NCI-H748 (cell line): Measurements from ENCODE around the gene KNG1.
"Not testable (repeated sequence)": the region's sequence is repeated elsewhere in the genome, so short reads cannot be mapped to it uniquely, and the experiment has no call there.

Experiments used
- DNase-seq: peaks from one replicate; lab custom pipeline; 2025; ENCODE audit not compliant: unreplicated experiment; lab: John Stamatoyannopoulos, UW

Gene KNG1

DNA sequence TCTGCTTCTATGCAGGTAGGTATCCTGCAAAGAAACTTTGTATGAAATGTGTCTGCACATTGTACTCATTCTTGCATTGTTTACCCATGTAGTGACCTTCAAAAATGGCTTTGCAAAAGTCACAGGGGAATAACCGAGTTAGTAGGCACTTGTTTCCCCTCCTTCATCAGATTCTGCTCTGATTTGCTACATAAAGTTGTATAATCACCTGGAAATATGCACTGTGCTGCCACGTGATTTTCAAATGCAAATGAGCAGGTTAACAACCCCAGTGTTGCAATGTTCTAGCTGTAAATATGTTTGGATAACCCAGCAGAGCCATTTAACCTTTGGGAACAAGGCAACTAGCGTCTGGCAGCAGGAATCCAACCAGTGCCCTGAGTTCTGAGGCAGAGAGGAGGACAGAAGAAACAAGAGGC lies at the start of gene KNG1:
TSS of gene KNG1 (plus strand) at position 321 of the 419 bp plus-strand sequence. CDS start 184 bp downstream, outside the sequence.
- no peak for DNase-seq

DNA sequence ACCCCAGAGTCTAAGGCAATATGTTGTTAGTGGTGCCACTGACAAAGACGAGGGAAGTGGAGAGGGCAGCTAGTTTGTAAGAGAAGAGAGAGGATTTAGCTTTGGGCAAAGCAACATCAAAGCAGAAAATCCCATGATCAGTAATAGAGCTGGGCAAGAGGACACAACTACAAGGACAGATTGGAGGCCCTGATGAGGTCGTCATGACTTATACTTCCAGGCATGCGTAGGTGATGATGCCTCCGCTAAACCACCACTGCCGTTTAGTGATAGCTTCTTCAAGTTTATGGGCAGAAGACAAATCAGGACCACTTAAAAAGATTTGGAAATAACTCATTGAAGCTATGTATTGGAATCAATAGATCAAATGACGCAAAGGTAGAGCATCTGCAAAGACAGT lies 48.7 kb upstream of the KNG1 start:
- no peak for DNase-seq

DNA sequence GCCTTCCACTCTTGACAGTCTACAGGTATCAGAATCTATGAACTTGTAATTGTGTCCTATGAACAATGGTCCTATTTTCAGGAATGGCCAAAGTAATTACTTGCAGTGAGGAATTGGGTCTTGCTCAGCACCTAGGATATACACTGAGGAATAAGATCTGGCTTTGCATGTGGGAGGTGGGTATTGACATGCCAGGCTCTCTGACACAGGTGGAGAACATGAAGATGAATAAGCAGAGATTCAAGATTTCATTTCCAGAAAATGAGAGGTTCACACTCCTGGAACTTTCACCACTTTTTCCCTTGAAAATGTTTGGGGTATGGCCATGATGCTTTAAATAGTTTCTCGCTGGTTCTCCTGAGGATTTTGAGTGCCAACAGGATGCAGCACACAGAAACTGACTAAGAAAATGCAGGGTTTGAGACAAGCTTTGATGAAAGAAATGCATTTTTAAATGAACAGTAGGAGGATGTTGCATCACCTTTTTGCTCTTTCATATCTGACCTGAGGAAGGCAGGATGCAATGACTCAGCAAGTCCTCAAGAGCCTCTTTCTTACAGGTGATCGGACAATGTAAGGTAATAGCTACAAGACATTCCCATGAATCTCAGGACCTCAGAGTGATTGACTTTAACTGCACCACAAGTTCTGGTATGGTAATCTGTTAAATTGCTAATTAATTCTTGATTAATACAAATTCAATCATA lies 47.6 kb upstream of the KNG1 start:
- DNase-seq = no peak

DNA sequence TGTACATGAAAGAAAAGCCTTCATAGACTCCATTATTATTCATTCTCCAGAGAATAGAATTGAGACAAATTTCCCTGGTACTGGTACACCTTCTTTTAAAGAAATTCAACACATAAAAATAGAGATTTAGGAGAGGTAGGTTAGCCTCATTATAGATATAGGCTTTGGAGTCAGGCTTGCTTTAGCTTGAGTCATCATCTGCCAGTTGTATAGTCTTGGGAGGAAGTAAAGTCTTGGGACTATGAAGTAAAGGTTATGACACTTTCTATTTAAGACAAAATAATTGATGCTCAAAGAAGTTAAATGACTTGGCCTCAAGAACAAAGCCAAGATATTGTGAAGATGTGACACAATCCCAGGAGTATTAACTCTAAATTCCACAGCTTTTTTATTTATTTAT lies 47.0 kb upstream of the KNG1 start:
- DNase-seq = no peak

DNA sequence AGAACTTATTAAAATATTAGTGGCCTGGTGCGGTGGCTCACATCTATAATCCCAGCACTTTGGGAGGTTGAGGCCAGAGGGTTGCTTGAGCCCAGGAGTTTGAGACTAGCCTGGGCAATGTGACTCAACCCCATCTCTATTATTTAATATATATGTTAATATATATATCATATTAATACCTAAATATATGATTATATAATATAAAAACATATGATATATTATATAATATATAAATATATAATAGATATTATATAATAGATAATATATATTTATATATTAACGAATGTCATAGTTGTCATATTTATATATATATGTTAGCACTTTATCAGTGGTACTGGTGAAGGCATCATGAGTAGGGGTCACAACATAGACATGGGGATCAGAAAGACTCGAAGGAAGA lies 46.1 kb upstream of the KNG1 start:
- DNase-seq = no peak

DNA sequence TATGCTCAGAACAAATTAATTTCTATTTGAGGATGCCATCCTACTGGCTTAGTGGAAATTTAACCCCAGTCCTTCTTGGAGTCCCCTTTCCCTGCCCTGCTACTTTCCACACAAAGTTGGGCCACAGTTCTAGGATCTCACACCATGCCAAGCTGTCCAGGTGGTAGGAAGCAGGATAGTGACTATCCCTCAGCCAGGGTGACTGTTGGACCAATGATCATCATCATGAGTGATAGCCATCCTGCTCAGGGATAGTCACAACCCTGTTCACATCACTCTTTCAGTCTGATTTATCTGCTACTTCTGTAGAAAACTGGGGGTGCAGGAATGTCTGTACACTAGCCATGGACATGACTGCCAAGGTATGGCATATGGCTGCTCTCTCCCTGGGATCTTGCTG lies 38.6 kb upstream of the KNG1 start:
- DNase-seq = no peak

DNA sequence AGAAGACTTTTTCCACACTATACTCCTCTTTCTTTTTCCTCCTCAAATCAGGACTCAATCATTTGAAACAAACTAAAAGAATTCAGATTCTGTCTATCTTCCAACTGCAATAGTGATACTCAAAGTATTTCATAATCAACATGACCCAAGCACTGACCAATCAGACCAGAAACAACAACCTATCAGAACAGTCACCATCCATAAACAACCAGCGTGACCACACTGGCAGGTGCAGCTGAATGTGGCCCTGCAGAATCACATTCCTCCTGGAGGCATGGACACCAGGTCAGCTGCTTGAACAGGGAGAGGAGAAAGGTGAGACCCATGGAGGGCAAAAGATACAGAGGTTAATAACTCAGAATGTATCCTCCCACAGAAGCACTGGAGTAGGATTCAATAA lies 38.0 kb upstream of the KNG1 start:
- no peak for DNase-seq

DNA sequence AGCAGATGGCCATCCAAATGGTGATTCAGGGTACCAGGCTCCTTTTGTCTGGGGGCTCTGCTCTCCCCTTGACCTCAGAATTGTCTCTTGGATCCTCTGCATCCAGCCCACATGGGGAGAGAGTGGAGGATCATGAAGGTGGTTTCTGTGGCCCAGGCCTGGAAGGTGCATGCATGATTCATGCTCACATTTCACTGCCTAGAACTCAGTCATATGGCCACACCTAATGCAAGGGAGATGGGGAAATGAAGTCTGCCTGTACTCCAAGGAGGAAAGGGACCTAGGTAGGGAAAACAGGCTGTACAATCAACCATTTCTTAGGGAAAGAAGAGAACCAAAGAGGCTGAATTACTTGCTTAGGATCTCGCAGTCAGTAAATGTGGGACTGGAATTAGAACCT lies 36.3 kb upstream of the KNG1 start:
- DNase-seq = no peak

DNA sequence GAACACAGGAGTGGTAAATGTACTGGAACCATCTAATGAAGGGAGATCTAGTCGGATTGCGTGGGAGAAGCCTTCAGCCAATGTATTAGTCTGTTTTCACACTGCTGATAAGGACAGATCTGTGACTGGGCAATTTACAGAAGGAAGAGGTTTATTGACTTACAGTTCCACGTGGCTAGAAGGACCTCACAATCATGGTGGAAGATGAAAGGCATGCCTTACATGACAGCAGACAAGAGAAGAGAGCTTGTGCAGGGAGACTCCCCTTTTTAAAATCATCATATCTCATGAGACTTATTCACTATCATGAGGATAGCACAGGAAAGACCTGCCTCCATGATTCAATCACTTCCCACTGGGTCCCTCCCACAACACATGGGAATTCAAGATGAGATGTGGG lies 34.3 kb upstream of the KNG1 start:
- DNase-seq = no peak

DNA sequence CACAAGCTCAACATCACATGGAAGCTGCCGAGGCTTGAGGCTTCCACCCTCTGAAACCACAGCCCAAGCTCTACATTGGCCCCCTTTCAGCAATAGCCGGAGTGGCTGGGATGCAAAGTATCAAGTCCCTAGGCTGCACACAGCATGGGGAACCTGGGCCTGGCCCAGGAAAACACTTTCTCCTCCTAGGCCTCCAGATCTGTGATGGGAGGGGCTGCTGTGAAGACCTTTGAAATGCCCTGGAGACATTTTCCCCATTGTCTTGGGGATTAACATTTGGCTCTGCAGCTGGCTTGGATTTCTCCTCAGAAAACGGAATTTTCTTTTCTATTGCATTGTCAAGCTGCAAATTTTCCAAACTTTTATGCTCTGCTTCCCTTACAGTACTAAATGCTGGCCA lies 33.2 kb upstream of the KNG1 start:
- no peak for DNase-seq

DNA sequence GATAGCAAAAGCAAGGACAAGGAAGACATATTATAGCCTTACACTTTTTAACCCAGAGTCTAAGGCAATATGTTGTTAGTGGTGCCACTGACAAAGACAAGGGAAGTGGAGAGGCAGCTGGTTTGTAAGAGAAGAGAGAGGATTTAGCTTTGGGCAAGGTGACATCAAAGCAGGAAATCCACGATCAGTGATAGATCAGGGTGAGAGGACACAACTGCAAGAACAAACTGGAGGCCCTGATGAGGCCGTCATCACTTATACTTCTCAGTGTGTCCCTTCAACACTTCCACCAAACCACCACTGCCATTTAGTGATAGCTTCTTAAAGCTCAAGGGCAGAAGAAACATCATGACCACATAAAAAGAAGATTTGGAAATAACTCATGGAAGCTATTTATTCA lies 30.7 kb upstream of the KNG1 start:
- DNase-seq = not testable (repeated sequence)

DNA sequence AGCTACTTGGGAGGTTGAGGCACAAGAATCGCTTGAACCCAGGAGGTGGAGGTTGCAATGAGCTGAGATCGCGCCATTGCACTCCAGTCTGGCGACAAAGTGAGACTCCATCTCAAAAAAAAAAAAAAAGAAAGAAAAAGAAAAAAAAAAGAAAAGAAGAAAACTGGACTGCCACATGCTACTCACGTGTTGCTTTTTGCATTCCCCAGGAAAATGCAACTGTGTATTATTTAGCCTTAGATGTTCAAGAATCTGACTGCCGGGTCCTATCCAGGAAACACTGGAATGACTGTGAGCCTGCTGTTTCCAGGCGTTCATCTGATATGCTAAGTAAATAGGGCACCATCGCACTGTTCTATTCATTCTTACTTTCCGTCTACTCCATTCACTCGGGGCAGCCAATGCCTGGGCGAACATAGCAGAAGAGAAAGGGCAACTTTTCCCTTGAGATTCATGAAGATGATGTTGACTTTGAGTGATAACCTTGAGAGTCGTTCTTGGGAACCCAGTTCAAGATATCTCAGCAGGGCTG lies 30.0 kb upstream of the KNG1 start:
- no peak for DNase-seq

DNA sequence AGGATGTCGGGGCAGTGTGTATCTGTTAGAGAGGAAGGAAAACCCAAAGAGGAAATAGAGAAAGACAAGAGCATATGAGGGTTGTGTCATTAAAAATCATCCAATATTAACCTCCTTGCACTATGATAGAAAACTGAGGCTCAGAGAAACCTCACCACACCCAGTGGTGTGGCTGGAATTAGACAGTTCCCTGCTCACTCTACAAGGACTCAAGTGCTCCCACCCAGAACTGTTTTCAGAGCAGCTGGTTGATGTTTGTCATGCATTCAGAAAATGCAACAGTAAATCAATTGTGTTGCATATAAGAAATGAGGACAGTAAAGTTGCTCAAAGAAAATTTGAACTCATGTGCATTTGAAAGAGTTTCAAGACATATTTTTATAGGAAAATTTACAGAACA lies 26.9 kb upstream of the KNG1 start:
- DNase-seq = not testable (repeated sequence)

DNA sequence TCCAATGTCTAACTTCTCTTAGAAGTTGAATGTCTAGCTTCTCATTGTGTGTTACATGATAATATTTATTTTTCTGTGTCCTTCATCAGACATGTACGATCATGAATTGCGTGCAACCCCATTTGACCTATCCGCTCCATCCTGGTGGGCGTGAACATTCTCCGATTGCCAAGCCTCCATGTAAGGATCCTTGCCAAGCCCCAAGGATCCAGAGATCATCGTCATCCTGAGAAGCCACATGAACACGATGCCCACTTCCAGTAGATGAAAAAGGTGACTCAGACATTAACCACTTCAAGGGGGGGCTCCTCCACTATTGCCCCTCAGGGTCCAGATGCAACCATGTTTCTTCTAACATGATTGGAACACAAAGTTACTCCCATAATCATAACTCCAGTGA lies 25.5 kb upstream of the KNG1 start:
- DNase-seq = no peak

DNA sequence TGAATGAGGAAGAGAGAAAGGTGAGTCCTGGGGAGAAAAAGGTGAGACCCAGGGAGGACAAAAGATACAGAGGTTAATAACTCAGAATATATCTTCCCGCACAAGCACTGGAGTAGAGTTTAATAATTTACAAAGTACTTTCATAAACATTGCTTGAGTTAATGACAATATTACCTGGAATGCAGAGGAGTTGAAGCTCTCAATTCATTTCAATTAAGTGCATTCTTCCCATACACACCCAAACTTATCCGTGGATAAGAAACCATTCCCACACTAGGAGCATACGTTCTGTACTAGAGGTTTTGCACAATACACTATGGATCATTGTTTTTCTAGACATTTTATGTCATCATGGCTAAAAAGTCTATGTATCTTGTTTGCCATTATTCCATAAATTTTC lies 23.3 kb upstream of the KNG1 start:
- no peak for DNase-seq

DNA sequence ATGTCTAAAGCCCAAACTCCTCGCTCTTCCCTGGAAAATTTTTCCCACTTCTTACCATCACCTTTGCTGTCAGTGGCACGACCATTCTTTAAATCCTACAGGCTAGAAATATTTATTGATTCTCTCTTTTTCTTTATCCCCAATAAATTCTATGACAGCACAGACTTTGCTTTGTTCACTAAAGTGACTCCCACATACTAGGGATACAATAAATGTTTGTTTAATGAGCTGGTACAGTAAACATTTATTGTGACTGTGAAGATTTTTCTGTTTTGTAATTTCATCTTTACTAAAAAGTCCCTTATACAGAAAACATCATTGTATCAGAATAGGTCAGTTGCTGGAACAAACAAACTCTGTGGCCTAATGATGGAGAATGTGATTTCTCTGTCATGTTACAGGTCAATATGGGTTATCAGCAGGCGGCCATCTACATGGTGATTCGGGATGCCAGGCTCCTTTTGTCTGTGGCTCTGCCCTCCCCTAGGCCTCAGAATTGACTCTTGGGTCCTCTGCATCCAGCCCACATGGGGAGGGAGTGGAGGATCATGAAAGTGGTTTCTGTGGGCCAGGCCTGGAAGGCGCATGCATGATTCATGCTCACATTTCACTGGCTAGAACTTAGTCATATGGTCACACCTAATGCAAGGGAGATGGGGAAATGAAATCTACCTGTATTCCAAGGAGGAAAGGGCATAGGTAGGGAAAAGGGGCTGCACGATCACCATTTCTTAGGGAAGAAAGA lies 22.7 kb upstream of the KNG1 start:
- no peak for DNase-seq

DNA sequence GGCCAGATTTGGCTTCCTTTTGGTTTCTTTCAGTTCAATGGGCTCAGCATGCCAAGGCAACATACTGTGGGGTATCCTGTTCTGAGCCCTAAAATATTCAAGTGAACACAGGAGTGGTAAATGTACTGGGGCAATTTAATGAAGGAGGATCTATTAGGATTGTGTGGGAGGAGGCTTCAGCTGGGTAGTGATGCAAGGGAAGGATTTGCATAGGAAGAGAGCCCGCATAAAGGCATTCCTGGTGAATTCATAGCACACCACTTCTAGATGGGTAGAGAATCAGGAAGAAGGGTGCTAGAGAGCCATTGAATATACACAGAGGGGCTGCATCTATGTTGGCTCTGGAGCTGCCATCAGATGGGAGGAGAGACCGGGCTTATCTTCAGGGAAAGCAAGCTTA lies 20.6 kb upstream of the KNG1 start:
- DNase-seq = no peak

DNA sequence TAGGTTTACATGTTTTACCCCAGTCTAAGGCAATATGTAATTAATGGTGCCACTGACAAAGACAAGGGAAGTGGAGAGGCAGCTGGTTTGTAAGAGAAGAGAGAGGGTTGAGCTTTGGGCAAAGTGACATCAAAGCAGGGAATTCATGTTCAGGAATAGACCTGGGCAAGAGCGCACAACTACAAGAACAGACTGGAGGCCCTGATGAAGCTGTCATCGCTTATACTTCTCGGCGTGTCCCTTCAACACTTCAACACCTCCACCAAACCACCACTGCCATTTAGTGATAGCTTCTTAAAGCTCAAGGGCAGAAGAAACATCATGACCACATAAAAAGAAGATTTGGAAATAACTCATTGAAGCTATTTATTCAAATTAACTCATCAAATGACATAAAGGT lies 19.6 kb upstream of the KNG1 start:
- no peak for DNase-seq

DNA sequence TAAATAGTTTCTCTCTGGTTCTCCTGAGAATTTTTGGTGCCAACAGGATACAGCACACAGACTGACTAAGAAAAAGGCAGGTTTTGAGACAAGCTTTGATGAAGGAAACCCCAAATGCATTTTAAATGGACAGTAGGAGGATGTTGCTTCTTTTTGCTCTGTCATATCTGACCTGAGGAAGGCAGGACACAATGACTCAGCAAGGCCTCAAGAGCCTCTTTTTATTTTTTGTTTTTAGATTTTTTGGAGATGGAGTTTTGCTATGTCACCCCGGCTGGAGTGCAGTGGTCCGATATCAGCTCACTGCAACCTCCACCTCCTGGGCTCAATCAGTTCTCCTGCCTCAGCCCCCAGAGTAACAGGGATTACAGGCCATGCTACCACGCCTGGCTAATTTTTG lies 16.9 kb upstream of the KNG1 start:
- DNase-seq = no peak

DNA sequence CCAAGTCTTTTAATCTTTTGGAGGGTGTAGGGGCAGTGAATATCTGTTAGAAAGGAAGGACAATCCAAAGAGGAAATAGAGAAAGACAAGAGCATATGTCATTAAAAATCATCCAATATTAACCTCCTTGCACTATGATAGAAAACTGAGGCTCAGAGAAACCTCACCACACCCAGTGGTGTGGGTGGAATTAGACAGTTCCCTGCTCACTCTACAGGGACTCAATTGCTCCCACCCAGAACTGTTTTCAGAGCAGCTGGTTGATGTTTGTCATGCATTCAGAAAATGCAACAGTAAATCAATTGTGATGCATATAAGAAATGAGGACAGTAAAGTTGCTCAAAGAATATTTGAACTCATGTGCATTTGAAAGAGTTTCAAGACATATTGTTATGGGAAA lies 14.7 kb upstream of the KNG1 start:
- not testable (repeated sequence) for DNase-seq

DNA sequence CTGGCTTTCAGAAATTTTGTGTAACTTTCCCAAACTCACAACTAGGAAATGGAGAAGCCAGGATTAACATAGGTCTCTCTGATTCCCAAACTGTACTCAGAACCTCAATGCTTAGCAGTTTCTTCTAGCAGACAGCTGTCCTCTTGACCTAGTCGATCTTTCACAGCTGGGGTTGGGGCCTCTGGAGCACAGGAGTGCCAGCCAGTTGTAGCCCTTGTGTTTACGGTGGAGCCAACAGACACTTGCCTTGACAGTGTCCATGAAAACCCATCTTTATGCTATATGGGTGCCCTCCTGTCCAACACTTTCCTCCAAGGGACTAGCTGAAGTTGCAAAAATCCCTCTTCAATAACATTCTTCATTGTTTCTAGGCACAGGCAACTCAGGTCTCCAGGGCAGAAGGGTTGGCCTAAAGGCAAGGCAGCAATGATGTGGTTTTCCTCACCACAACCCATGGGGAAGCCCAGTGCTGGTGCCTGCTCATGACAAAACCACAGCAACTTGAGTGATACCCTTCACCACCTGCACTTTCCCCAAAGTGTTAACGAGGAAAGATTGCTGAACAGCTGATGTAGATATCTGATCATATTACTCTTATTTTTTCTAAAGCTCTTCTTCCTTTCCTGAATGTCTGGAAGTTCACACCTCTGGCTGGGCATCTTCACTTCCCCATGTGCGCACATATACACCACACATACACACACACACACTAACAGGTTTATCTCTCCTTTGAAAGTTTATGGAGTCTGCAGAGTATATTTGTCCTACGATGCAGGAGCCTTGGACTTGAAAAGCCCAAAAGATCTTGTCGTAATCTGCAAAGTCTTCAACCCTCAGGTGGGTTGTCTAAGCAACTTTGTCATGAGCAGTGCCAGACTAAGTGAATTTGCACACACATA lies 11.0 kb upstream of the KNG1 start:
- no peak for DNase-seq
